Forelimb muscle (tissue), 1 donor: ENCODE data around the gene ETFBKMT. TPM values are rescaled to one million over a fixed set of nuclear protein-coding genes. Genes with fewer than 3 reads are reported as not detected.
A peak's percentile ranks its signal among the peaks of the same experiment; 100 is the strongest.

ENCODE experiments used
- DNase-seq: peaks from one replicate; pipeline ENCODE4 v3.0.0-alpha.2; 2013; ENCODE audit warnings: low read depth
- polyA plus RNA-seq: library from polyadenylated mRNA; unstranded; fragments of 120-200 nt; gene quantifications from one replicate; pipeline ENCODE4 v1.2.1, GENCODE V29; 2013; ENCODE audit not compliant: insufficient read length

The ETFBKMT gene
- 2.3 TPM for polyA plus RNA-seq

GRCh38 chr12:31659087-31659942 is at the start of gene ETFBKMT:
TSS of gene ETFBKMT (plus strand) at chr12:31659688. CDS start at chr12:31661954, 2,266 bp downstream.
- peak; percentile 70 for DNase-seq

GRCh38 chr12:31612819-31613218 is 46.7 kb upstream of the ETFBKMT start:
- DNase-seq: no peak

DNA sequence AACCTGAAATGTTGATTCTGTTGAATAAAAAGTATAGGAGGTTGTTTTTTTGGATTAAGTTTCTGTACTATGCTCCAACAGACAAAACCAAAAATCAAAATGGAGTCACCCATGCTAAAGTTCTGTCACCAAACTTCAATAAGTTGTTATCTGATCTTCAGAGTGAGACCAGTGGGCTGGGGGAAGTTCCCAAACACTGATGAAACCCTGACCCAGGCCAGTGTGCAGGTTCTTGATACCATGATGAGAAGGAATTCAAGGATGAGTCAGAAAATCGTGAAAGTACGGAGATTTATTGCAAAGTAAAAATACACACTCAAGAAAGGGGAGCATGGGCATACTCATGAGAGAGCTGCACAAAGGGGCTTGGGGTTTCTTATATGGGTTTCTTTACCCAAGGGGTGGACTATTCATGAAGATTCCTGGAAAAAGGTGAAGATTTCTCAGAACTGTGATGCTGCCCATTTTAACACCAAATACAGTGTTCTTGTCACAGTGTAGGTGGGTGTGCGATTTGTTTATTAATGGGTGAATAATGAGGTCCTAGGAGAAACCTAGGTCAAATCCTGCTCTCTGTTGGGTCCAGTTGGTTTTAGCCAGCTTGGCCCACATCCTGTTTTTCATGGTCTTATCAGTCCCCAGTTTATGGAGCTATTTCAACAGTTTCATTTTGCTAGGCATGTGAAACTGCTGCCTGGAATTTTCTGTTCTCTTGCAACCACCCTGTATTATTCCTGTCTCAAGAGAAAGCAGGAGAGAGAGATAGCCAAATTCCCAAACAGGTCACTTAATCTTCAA is 41.1 kb upstream of the ETFBKMT start:
- DNase-seq: no peak

GRCh38 chr12:31620311-31620710 is 39.2 kb upstream of the ETFBKMT start:
- no peak for DNase-seq

DNA sequence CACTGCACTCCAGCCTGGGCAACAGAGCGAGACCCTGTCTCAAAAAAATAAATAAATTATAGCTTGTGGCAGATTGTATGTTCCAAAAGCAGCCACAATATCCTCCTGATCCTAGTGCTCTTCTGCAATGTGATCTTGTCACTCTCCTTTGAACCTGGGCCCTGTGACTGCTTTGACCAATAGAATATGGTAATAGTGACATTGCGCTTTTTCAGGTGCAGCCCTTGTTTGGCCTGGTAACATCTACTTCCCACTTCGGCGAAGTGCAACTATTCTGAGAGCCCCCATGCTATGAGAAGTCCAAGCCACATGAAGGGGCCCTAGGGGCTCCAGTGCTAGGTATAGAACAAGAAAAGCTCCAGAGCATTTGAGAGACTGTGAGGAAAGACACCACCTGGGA is 37.5 kb upstream of the ETFBKMT start:
- DNase-seq: no peak

- no peak for DNase-seq
Measured at GRCh38 chr12:31626270-31626995, 33.1 kb upstream of the ETFBKMT start.

GRCh38 chr12:31627456-31628054 is 31.9 kb upstream of the ETFBKMT start:
- no peak for DNase-seq

DNA sequence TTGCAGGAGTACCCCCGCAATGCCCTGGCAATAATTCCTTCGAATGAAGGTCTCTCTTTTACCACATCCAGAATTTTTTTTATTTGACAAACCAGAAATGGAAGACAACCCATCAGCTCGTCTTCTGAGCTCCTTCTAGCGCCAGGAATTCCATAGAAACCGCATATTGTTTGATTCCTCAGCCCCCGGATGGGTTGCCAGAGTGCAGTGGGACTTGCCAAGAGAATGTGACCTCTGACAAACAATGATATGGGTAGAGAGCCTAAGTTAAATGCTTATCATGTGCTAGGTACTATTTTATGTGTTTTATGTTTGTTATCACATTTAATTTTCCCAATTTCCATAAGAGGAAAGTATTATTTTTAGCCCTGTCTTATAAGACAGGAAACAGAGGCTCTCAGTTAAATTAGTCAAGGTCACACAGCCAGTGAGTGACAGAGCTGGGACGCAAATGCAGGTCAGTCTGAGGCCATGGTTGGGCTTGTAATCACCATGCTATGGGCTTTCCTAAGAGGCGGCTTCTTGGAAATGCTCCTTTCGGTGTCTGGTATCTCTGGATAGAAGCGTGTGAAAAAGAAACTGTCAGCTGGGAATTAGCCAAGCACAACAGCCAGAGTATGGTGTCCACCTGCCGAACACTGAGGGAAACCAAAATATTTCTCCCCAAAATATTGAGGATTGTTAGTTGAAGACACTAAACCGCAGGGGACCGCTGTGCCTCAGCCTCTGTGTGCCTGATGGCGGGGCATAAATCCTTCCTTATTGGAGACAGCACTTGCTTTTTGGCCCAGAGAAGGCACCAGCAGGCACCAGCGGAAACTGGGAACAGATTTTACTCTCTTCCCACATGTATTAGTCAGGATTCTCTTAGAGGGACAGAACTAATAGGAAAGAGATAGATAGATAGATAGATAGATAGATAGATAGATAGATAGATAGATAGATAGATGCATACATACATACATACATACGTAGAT is 29.4 kb upstream of the ETFBKMT start:
- no peak for DNase-seq

GRCh38 chr12:31631023-31631724 is 28.3 kb upstream of the ETFBKMT start:
- DNase-seq: no peak

GRCh38 chr12:31631809-31632208 is 27.7 kb upstream of the ETFBKMT start:
- DNase-seq: no peak

DNA sequence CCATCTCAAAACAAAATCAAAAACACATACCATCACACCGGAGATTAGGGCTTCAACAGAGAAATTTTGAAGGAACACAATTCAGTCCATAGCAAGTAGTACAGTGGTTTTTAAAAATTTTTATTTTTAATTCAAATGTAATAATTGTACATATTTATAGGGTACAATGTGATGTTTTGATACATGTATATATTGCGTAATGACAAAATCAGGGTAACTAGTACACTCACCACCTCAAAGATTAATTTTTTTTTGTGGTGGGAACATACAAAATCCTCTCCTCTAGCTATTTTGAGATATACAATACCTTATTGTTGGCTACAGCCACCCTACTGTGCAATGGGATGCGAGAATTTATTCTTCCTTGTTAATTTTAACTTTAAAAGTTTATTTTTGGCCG is 26.0 kb upstream of the ETFBKMT start:
- no peak for DNase-seq

DNA sequence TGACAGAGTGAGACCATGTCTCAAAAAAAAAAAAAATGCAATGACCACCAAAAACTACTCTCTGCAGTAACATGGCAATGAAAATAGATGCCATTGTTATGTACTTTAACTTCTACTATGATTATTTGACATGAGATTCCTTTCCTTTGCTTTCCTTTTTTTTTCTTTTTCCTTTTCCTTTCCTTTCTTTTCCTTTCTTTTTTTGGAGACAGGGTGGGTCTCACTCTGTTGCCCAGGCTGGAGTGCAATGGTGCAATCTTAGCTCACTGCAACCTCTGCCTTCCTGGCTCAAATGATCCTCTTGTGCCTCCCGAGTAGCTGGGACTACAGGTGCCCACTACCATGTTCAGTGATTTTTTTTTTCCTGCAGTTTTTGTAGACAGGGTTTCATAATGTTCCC is 24.9 kb upstream of the ETFBKMT start:
- DNase-seq: no peak

- DNase-seq: no peak
Measured at GRCh38 chr12:31641509-31642090, 17.9 kb upstream of the ETFBKMT start.

DNA sequence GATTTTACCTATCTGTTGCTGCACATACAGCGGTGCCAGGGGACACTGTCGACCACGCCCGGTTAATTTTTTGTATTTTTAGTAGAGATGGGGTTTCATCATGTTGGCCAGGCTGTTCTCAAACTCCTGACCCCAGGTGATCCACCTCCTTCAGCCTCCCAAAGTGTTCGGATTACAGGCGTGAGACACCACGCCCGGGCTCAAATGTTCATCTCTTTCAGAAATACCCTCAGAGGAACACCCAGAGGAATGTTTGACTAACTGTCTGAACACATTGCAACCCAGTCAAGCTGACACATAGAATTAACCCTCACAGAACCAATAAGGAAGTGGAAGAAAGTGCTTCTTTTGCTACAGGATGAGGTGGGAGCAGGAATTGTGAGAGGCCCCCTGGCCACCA is 15.0 kb upstream of the ETFBKMT start:
- no peak for DNase-seq

DNA sequence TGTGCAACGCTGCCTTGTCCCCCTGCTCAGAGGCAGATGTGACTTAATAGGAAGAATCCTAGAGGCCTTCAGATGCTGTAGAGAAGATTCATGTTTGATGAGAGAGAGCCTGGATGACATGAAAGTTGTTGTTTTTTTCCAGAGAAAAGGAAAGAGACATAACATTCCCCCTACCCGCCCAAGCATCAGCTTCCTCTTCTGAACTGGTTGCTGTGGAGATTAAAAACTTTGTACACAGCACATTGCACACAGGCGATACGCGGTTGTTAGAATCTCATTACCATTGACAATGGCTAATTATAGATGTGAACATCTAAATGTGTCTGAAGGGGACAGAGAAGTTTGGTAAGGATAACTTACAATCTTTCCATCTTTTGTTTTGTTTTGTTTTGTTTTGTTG is 13.6 kb upstream of the ETFBKMT start:
- no peak for DNase-seq

GRCh38 chr12:31647086-31647491 is 12.4 kb upstream of the ETFBKMT start:
- no peak for DNase-seq

- no peak for DNase-seq
Measured at GRCh38 chr12:31650918-31651317, 8.6 kb upstream of the ETFBKMT start.

- DNase-seq: no peak
Measured at GRCh38 chr12:31651893-31652521, 7.5 kb upstream of the ETFBKMT start.

GRCh38 chr12:31655208-31655607 is 4.3 kb upstream of the ETFBKMT start:
- no peak for DNase-seq
